GM20000 (cell line): Measurements from ENCODE around the gene NACC2.

ENCODE experiments used
- DNase-seq: peaks from one replicate; pipeline ENCODE4 v3.0.0; 2012; ENCODE audit warnings: low spot score
- CTCF ChIP-seq: IDR thresholded peaks from 2 replicates; pipeline ENCODE4 v1.5.1; 2012; ENCODE audit warnings: mild to moderate bottlenecking, control low read depth; ENCODE audit errors: extremely low read depth, missing control alignments

NACC2 gene

GRCh38 chr9:135961811-135962695, 133.0 kb downstream of the NACC2 start:
- no peak for DNase-seq
- no peak for TF ChIP-seq CTCF

GRCh38 chr9:135961277-135961715, 133.8 kb downstream of the NACC2 start, which contains the start of gene UBAC1:
UBAC1 (minus strand) TSS chr9:135961373; CDS start chr9:135961162, 211 bp downstream.
- DNase-seq: peak; percentile 100

GRCh38 chr9:135960411-135961276, 134.4 kb downstream of the NACC2 start:
- TF ChIP-seq CTCF: no peak
- peak; percentile 57 for DNase-seq

More at GRCh38 chr9:135961277-135961715, 133.8 kb downstream of the NACC2 start, which contains the start of gene UBAC1:
- peak; percentile 18 for TF ChIP-seq CTCF

- TF ChIP-seq CTCF: no peak
- no peak for DNase-seq
These were observed 135.3 kb downstream of the NACC2 start for GRCh38 chr9:135959814-135960213.

GRCh38 chr9:135958485-135958884, 136.6 kb downstream of the NACC2 start:
- DNase-seq: no peak
- TF ChIP-seq CTCF: no peak

- no peak for TF ChIP-seq CTCF
- no peak for DNase-seq
These were observed 137.7 kb downstream of the NACC2 start for GRCh38 chr9:135957431-135957830.

- TF ChIP-seq CTCF: no peak
- no peak for DNase-seq
These were observed 138.3 kb downstream of the NACC2 start for GRCh38 chr9:135956802-135957174.
